Measurements from ENCODE around the gene CCDC149.

The CCDC149 gene

DNA sequence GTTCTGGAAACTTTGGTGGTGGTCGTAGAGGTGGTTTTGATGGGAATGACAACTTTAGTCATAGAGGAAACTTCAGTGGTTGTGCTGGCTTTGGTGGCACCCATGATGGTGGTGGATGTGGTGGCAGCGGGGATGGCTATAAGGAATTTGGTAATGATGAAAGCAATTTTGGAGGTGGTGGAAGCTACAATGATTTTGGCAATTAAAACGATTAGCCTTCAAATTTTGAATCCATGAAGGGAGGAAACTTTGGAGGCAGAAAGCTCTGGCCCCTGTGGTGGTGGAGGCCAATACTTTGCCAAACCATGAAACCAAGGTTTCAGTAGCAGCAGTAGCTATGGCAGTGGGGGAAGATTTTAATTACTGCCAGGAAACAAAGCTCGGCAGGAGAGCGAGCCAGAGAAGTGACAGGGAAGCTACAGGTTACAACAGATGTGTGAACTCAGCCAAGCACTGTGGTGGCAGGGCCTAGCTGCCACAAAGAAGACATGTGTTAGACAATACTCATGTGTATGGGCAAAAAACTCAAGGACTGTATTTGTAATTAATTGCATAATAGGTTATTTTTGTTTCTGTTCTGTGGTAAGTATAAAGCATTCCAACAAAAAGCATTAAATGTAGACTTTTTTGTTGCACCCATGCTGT is 140.7 kb downstream of the CCDC149 start:
- no peak for DNase-seq

DNA sequence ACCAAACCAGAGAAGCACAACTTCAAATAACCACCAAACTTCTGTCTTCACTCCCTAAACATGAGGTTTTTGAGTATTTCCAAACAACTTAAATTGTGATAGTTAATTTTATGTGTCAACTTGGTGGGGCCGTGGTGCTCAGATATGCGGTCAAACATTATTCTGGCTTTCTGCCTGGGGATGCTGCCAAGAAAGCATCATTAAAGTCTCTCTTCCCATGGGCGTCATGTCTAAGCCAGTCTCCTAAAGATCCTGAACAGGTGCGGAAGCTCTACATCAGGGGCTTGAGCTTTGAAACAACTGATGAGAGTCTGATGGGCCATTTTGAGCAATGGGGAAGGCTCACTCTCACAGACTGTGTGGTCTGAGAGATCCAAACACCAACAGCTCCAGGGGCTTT is 141.6 kb downstream of the CCDC149 start:
- DNase-seq = no peak

DNA sequence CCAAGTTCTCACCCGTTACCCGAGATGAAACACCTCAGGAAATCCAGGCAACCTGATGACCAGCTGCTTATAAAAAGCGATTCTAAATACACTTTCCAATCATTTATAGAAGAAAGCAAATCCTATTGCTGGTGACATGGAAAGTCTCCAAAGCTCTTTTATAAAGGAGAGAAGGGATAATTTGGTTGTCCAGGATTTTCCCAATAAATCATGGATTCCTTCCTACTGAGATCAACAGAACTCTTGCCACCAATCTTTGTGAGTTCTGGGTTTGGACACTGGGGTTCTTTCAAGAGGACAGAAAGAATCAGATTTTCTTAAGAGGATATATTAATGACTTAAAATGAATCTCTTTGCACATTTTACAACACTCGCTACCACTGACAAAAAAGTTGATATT is 142.2 kb downstream of the CCDC149 start:
- no peak for DNase-seq

DNA sequence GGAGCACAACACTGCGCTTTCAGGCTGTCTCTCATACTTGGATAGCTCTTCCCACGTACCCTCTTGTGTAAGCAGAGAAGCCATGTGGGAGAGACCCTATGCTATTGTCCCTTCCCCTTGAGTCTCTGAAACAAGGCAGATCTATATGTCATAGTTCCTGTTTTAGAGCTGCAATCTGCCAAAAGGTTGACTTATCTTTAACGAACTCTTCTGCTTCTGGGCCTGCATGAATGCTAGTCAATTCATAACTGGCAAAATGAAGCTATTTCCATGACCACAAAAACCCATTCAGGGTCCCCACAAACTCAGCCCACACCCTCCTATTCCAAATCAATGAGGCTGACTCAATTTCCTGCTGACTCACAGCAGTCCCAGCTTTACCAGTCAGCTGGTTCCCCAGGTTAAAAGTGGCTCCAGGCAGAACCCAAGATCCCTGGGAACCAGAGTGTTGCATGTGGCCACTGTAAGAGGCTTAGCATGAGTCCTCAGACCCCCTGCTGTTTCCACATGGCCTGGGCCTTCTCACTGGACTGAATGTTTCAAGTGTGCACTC is 142.7 kb downstream of the CCDC149 start:
- DNase-seq = no peak

DNA sequence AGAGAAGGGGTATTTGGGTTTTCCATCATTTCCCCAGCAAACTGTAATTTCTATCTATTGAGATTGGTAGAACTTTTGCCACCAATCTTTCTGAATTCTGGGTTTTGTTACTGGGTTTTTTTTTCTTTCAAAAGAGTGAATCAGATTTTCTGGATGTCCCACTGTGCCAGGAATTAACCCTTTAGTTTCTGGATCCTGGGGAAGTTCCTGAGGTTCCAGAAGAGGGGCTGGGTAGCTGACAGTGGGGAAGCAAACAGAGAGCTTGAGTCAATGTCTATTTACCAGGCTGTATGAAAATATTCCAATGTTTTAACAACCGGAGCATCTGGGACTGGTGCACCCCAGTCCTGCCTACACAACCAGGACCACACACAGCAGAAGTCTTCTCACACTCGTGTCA is 143.3 kb downstream of the CCDC149 start:
- DNase-seq = no peak

GRCh38 chr4:24768604-24769003 is 144.2 kb downstream of the CCDC149 start:
- no peak for DNase-seq

GRCh38 chr4:24768006-24768405 is 144.8 kb downstream of the CCDC149 start:
- DNase-seq = no peak

- no peak for DNase-seq
Measured at GRCh38 chr4:24765376-24765988, 147.4 kb downstream of the CCDC149 start.

GRCh38 chr4:24764345-24764744 is 148.5 kb downstream of the CCDC149 start:
- DNase-seq = no peak

- DNase-seq = no peak
Measured at GRCh38 chr4:24763631-24764297, 149.1 kb downstream of the CCDC149 start.
